A673 (cell line): ENCODE measurements around the gene CLCN7. TPM values are rescaled to one million over a fixed set of nuclear protein-coding genes. Genes with fewer than 3 reads are reported as not detected.

Experiments
- BruUV-seq: library from RNA; stranded (reverse); fragments of 400-500 nt; replicated peaks from 2 replicates; lab custom pipeline; 2021; lab: Mats Ljungman, UMichigan
- CTCF ChIA-PET: fragments of 300-600 bp; sonication (Branson Sonifier 250); formaldehyde crosslinking; loops from one replicate; lab custom pipeline; 2022; ENCODE audit warnings: antibody characterized with exemption; lab: Charles Lee
- POLR2A ChIA-PET: fragments of 300-600 bp; sonication (Branson Sonifier 250); formaldehyde crosslinking; loops from one replicate; lab custom pipeline; 2022; ENCODE audit warnings: antibody characterized with exemption; ENCODE audit not compliant: low non-redundant PET; lab: Charles Lee
- DNase-seq: peaks from one replicate; pipeline ENCODE4 v3.0.0-alpha.2; 2015; ENCODE audit warnings: low spot score
- H3K27ac ChIP-seq: fragments of 200-600 bp; sonication (generic); 2 replicates; pipeline ENCODE4 v1.5.1; 2016; ENCODE audit warnings: mixed run types, low read depth, mild to moderate bottlenecking, mixed read lengths, antibody characterized with exemption, low read length; ENCODE audit not compliant: poor library complexity, severe bottlenecking
- H3K27me3 ChIP-seq: fragments of 200-600 bp; sonication (generic); replicated peaks from 2 replicates; pipeline ENCODE4 v1.6.1; 2017; ENCODE audit warnings: mixed run types, low read depth, mild to moderate bottlenecking, mixed read lengths, antibody characterized with exemption, low read length; ENCODE audit not compliant: insufficient read depth, poor library complexity
- H3K36me3 ChIP-seq: fragments of 200-600 bp; sonication (generic); 2 replicates; pipeline ENCODE4 v1.6.1; 2016; ENCODE audit warnings: mixed run types, mild to moderate bottlenecking, mixed read lengths, antibody characterized with exemption, low read length; ENCODE audit not compliant: insufficient read depth, poor library complexity, severe bottlenecking
- H3K4me1 ChIP-seq: fragments of 200-600 bp; sonication (generic); 2 replicates; pipeline ENCODE4 v1.6.1; 2017; ENCODE audit warnings: mixed run types, mild to moderate bottlenecking, mixed read lengths, antibody characterized with exemption, low read length; ENCODE audit not compliant: insufficient read depth, poor library complexity, severe bottlenecking
- H3K4me3 ChIP-seq: fragments of 200-600 bp; sonication (generic); 2 replicates; pipeline ENCODE4 v1.5.1; 2016; ENCODE audit warnings: low read depth, mixed run types, mild to moderate bottlenecking, mixed read lengths, low read length; ENCODE audit not compliant: poor library complexity, severe bottlenecking
- H3K9me3 ChIP-seq: fragments of 200-600 bp; sonication (generic); 2 replicates; pipeline ENCODE4 v1.6.1; 2016; ENCODE audit warnings: mixed run types, low read depth, mild to moderate bottlenecking, mixed read lengths, antibody characterized with exemption, low read length; ENCODE audit not compliant: poor library complexity, severe bottlenecking
- EZH2 ChIP-seq: fragments of 200-600 bp; sonication (generic); IDR thresholded peaks from 2 replicates; pipeline ENCODE4 v1.6.1; 2017; ENCODE audit warnings: borderline replicate concordance, low read depth, mild to moderate bottlenecking, mixed read lengths, antibody characterized with exemption, low read length; ENCODE audit not compliant: poor library complexity, severe bottlenecking
- intact Hi-C: fragments of 100-400 bp; cut with micrococcal nuclease; formaldehyde crosslinking; loops from one replicate; pipeline ENCODE4 v1.10.0; 2022; ENCODE audit not compliant: unreplicated experiment
- total RNA-seq: library from RNA; stranded (reverse); gene quantifications from 2 replicates; pipeline ENCODE4 v1.2.3, GENCODE V29; 2021
- TF ChIP-seq, protein P1 (sequence below): fragments of 300-800, 200-600 bp; sonication (generic); conservative IDR thresholded peaks from 2 replicates; pipeline ENCODE4 v1.5.1; 2017; ENCODE audit warnings: low read depth, mild to moderate bottlenecking, antibody characterized with exemption, low read length, moderate library complexity, mixed read lengths

Gene CLCN7
- total RNA-seq, 1 experiment from 2014 or later: 89.3 TPM

DNA sequence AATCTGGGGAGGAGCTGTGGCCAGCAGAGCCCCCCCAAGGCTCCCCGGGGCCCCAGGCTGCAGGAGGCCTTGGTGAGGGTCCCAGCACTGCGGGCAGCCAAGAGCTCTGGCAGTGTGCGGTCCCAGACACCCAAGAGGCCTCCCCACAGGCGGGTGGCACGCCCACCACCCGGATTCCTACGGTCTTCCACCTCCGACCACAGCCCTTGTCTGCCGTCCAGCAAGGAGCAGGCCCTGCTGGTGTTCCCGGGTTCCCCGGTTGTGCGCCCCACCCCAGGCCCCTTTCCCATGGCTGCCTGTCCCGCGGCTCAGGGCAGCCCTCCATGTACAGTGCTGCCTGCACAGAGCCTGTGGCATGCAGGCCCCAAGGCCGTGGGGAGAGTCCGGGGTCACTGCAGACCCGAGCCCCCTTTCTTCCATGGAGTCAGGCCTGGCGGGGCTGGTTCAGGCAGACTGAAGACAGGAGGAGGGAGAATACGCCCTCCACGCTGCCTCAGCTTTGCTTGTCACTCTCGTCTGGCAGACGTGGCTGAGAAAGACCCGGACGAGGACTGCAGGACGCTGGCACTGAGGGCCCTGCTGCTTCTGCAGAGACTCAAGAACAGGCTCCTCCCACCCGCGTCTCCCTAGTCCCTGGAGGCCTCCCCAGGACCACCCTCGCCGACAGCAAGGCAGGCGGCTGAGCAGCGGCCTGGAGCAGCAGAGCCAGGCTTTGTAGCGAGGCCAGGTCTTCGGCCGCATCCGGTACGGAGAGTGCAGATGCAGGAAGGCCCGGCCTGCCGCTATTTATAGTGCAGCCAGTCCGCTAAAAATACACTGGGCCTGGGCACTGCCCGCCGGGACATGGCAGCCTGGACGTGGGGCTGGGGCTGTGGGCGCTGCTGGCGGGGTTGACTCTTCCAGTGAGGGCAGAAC, 34.7 kb upstream of the CLCN7 start:
- DNase-seq: no peak
- ChIA-PET POLR2A (no interaction called here), CTCF (no interaction called here)
- Histone ChIP-seq H3K27ac (no peak overlapping the region), H3K27me3 (no peaks in the 10 kb centered on the region), H3K4me1 (no peaks in the 10 kb centered on the region), H3K9me3 (peaks cover 4% of the 10 kb centered on the region), H3K4me3 (no peak overlapping the region), H3K36me3 (no peaks in the 10 kb centered on the region)
- intact Hi-C loops: no loop called here
- TF ChIP-seq, protein P1, sequence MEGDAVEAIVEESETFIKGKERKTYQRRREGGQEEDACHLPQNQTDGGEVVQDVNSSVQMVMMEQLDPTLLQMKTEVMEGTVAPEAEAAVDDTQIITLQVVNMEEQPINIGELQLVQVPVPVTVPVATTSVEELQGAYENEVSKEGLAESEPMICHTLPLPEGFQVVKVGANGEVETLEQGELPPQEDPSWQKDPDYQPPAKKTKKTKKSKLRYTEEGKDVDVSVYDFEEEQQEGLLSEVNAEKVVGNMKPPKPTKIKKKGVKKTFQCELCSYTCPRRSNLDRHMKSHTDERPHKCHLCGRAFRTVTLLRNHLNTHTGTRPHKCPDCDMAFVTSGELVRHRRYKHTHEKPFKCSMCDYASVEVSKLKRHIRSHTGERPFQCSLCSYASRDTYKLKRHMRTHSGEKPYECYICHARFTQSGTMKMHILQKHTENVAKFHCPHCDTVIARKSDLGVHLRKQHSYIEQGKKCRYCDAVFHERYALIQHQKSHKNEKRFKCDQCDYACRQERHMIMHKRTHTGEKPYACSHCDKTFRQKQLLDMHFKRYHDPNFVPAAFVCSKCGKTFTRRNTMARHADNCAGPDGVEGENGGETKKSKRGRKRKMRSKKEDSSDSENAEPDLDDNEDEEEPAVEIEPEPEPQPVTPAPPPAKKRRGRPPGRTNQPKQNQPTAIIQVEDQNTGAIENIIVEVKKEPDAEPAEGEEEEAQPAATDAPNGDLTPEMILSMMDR: no peak
- TF ChIP-seq EZH2: no peak
- BruUV-seq: no TSS peak

DNA sequence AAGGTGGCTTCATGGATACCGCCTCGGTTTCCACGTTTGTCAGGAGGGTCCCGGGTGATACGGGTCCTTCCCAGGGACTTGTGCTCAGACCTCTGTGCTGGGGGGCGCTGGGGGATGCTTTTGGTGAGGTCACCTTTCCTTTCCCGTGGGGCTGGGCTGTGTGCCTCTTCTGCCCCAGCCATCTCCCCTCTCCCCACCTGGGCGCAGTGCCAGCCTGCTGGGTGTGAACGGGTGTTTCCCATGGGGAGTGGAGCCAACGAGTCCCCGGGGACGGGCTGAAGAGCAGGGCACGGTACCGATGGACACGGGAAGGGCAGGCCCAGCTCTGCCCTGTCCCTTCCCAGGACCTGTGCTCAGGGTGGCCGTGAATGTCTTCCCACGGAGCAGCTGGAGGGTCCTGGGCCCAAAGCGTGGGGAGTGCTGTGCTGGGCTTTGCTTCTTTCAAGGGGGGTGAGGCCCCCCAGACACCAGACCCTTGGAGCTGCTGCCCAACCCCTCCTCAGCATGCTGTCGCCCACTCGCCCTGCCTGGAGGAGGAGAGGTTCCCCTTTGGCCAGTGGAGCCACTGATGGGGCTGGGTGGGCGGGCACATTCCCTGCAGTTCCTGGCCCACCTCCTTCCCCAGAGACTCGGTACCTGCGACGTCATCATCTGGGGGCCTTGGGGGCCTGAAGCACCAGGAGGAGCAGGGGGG, 33.8 kb upstream of the CLCN7 start:
- ChIA-PET POLR2A (no interaction called here), CTCF (no interaction called here)
- no peaks in the 10 kb centered on the region for H3K9me3 ChIP-seq
- H3K27me3 ChIP-seq: no peaks in the 10 kb centered on the region
- BruUV-seq: no TSS peak
- no peak for DNase-seq
- H3K4me3 ChIP-seq: no peak overlapping the region
- no peak overlapping the region for H3K27ac ChIP-seq
- TF ChIP-seq EZH2: no peak
- TF ChIP-seq, protein P1: no peak
- intact Hi-C loops: no loop called here
- no peaks in the 10 kb centered on the region for H3K4me1 ChIP-seq
- H3K36me3 ChIP-seq: no peaks in the 10 kb centered on the region

DNA sequence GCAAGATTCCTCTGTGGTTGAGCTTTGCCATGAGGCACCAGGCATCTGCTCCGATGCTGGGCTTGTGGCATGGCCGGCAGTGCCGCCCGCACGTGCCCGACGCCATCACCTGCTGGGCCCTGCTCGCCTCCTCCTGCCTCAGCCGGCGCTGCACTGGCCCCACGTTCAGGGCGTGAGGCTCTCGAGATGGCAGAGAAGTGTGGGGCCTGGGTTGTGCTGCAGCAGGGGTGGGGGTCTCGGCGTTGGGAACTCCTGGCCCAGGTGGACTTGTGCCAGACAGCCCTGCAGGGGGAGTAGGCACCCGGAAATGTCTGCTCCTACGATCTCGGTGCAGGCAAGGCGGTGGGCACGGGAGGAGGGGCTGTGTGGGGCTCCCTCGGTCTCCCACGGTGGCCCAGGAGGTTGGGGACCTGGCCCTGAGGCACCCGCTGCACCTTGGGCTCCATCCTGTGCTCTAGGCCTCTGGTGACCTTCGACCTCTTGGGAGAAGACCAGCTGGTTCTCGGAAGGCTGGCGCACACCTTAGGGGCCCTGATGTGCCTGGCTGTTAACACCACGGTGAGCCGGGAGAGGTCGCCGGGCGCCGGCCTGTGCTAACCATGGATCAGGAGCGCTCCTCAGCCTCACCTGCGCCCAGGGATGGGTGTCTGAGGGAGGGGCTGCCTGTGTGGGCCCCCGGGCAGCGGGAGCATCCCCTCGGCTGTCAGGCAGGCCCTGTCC, 31.8 kb upstream of the CLCN7 start:
- H3K4me3 ChIP-seq: no peak overlapping the region
- TF ChIP-seq, protein P1: no peak
- TF ChIP-seq EZH2: no peak
- H3K27ac ChIP-seq: no peak overlapping the region
- H3K36me3 ChIP-seq: peaks cover 14% of the 10 kb centered on the region
- no TSS peak for BruUV-seq
- no peaks in the 10 kb centered on the region for H3K9me3 ChIP-seq
- POLR2A ChIA-PET: no interaction called here
- no peak for DNase-seq
- intact Hi-C loops: no loop called here
- no peaks in the 10 kb centered on the region for H3K4me1 ChIP-seq
- H3K27me3 ChIP-seq: no peaks in the 10 kb centered on the region
- CTCF ChIA-PET: no interaction called here
